OCI-LY7 (cell line): ENCODE measurements around the gene HNRNPH3. TPM values are rescaled to one million over a fixed set of nuclear protein-coding genes. Genes with fewer than 3 reads are reported as not detected.

ENCODE experiments used
- Bru-seq: library from RNA; stranded (reverse); fragments of 400-500 nt; gene quantifications from one replicate; lab custom pipeline; 2021; lab: Mats Ljungman, UMichigan
- BruChase-seq, 2 experiments: library from RNA; stranded (reverse); fragments of 400-500 nt; gene quantifications; one replicate each; lab custom pipeline; 2021; lab: Mats Ljungman, UMichigan
- BruUV-seq: library from RNA; stranded (reverse); fragments of 400-500 nt; replicated peaks from 2 replicates; lab custom pipeline; 2021; lab: Mats Ljungman, UMichigan
- CTCF ChIA-PET: fragments of 300-600 bp; sonication (Branson Sonifier 250); formaldehyde crosslinking; loops from one replicate; lab custom pipeline; 2022; ENCODE audit warnings: antibody characterized with exemption; ENCODE audit not compliant: unreplicated experiment; lab: Charles Lee
- POLR2A ChIA-PET: fragments of 300-600 bp; sonication (Branson Sonifier 250); formaldehyde crosslinking; loops from one replicate; lab custom pipeline; 2022; ENCODE audit warnings: antibody characterized with exemption; lab: Charles Lee
- DNase-seq: peaks from one replicate; pipeline ENCODE4 v3.0.0-alpha.2; 2015; ENCODE audit warnings: low spot score
- H2AFZ ChIP-seq: fragments of 200-600 bp; sonication (generic), shearing (Covaris generic); 2 replicates; pipeline ENCODE4 v1.6.1; 2014; ENCODE audit warnings: mild to moderate bottlenecking, antibody characterized with exemption, low read length, moderate library complexity
- H3K27ac ChIP-seq: fragments of 200-600 bp; sonication (generic); 2 replicates; pipeline ENCODE4 v1.5.1; 2014; ENCODE audit warnings: mixed run types, low read depth, mild to moderate bottlenecking, moderate library complexity, low read length, inconsistent platforms; ENCODE audit not compliant: poor library complexity, severe bottlenecking
- H3K36me3 ChIP-seq: fragments of 200-600 bp; sonication (generic); 2 replicates; pipeline ENCODE4 v1.6.1; 2014; ENCODE audit warnings: mild to moderate bottlenecking, antibody characterized with exemption, low read length, moderate library complexity, mixed read lengths; ENCODE audit not compliant: insufficient read depth
- H3K4me1 ChIP-seq: fragments of 200-600 bp; sonication (generic); 2 replicates; pipeline ENCODE4 v1.5.1; 2014; ENCODE audit warnings: mild to moderate bottlenecking, low read length; ENCODE audit not compliant: insufficient read depth, poor library complexity, severe bottlenecking
- H3K4me2 ChIP-seq: fragments of 200-600 bp; sonication (generic); 2 replicates; pipeline ENCODE4 v1.6.1; 2014; ENCODE audit warnings: mild to moderate bottlenecking, low read length
- H3K4me3 ChIP-seq: fragments of 200-600 bp; sonication (generic); 2 replicates; pipeline ENCODE4 v1.5.1; 2014; ENCODE audit warnings: mild to moderate bottlenecking, low read depth, low read length; ENCODE audit not compliant: poor library complexity, severe bottlenecking
- H3K79me2 ChIP-seq: fragments of 200-600 bp; sonication (generic); 2 replicates; pipeline ENCODE4 v1.6.1; 2016; ENCODE audit warnings: low read depth, mild to moderate bottlenecking, low read length, moderate library complexity, mixed read lengths; ENCODE audit not compliant: insufficient read depth
- H3K9me2 ChIP-seq: fragments of 200-600 bp; sonication (generic); 2 replicates; pipeline ENCODE4 v1.6.1; 2016; ENCODE audit warnings: mild to moderate bottlenecking, low read length, mixed read lengths; ENCODE audit not compliant: insufficient read depth
- H3K9me3 ChIP-seq: fragments of 200-600 bp; sonication (generic); 2 replicates; pipeline ENCODE4 v1.6.1; 2014; ENCODE audit warnings: mild to moderate bottlenecking, mixed run types, low read length, mixed read lengths
- H4K20me1 ChIP-seq: fragments of 200-600 bp; sonication (generic); 2 replicates; pipeline ENCODE4 v1.6.1; 2014; ENCODE audit warnings: mild to moderate bottlenecking, antibody characterized with exemption, low read length, moderate library complexity, mixed read lengths; ENCODE audit not compliant: insufficient read depth
- CTCF ChIP-seq: fragments of 200-600 bp; sonication (generic); conservative IDR thresholded peaks from 2 replicates; pipeline ENCODE4 v1.5.1; 2014; ENCODE audit warnings: mild to moderate bottlenecking, antibody characterized with exemption, low read length, moderate library complexity, mixed read lengths
- EZH2phosphoT487 ChIP-seq: fragments of 200-600 bp; sonication (generic); IDR thresholded peaks from 2 replicates; pipeline ENCODE4 v1.6.1; 2018; ENCODE audit warnings: low read depth, borderline replicate concordance, mild to moderate bottlenecking, mixed run types, antibody characterized with exemption, low read length, moderate library complexity, mixed read lengths
- intact Hi-C: fragments of 100-400 bp; cut with micrococcal nuclease; formaldehyde crosslinking; loops from one replicate; pipeline ENCODE4 v1.10.0; 2022; ENCODE audit not compliant: unreplicated experiment
- long read RNA-seq: library from polyadenylated mRNA; stranded (forward); transcript quantifications from one replicate; pipeline ENCODE4 v2.0.0, GENCODE V29; 2022
- total RNA-seq, 2 experiments: library from RNA; depleted of rRNA in 1 of 2; stranded (reverse); fragments of >200 nt in 1 of 2; shearing (Covaris generic) in 1 of 2; gene quantifications; 2 replicates each; pipeline ENCODE4 v1.2.3, GENCODE V29; 2014 to 2022

HNRNPH3 gene, protein sequence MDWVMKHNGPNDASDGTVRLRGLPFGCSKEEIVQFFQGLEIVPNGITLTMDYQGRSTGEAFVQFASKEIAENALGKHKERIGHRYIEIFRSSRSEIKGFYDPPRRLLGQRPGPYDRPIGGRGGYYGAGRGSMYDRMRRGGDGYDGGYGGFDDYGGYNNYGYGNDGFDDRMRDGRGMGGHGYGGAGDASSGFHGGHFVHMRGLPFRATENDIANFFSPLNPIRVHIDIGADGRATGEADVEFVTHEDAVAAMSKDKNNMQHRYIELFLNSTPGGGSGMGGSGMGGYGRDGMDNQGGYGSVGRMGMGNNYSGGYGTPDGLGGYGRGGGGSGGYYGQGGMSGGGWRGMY
- total RNA-seq (2014; rRNA removed; shearing (Covaris generic)) (30.8 and 69.2 TPM in 2 replicates), total RNA-seq (2022) (241 and 261 TPM in 2 replicates), Bru-seq, nascent RNA (percentile 99 among the genes with signal in this experiment), BruChase-seq, experiment 1, labeled RNA remaining after a 6-hour chase (percentile 99 among the genes with signal in this experiment), BruChase-seq, experiment 2, labeled RNA remaining after a 2-hour chase (percentile 99 among the genes with signal in this experiment)
- long read RNA-seq, transcript HNRNPH3-201 (10 exons, 2,339 nt), result major isoform, 79 of 339 reads
- long read RNA-seq, transcript HNRNPH3-208 (7 exons, 2,704 nt), result minor isoform, 7 of 339 reads
- long read RNA-seq, transcript HNRNPH3-202 (10 exons, 1,332 nt), result minor isoform, 70 of 339 reads
- long read RNA-seq, partial matches to known transcripts, result 28 of 339 reads
- long read RNA-seq, other reads (novel, unspliced or antisense), result 150 of 339 reads

- intact Hi-C loops, result loop anchor here (1.0 to 2.0 kb wide), 3 partner anchors 75 to 447 kb away; partner anchors contain the start of genes HERC4, RUFY2 and SIRT1
- H3K4me3 ChIP-seq, result peak within 1 kb of the TSS; percentile 85
- no peaks in the 10 kb centered on the region for H3K9me3 ChIP-seq
- H3K79me2 ChIP-seq, result peaks cover 52% of the 10 kb centered on the region
- no peak for TF ChIP-seq CTCF
- TF ChIP-seq EZH2phosphoT487, result no peak
- DNase-seq, result peak; percentile 99
- H3K27ac ChIP-seq, result peak within 1 kb of the TSS; percentile 89
- peak within 1 kb of the TSS; percentile 94 for H3K4me2 ChIP-seq
- TSS peak; percentile 92 for BruUV-seq
- H3K4me1 ChIP-seq, result peaks cover 65% of the 10 kb centered on the region
- CTCF ChIA-PET, result interaction anchor here (0.6 kb wide), 2 partner anchors 17 to 541 kb away, joined by 6 to 14 read pairs; no protein-coding TSS in a partner anchor
- peaks cover 45% of the 10 kb centered on the region for H3K36me3 ChIP-seq
- POLR2A ChIA-PET, result interaction anchor here (0.6 to 4.3 kb wide), 19 partner anchors 9 to 869 kb away, joined by 3 to 28 read pairs (median 3); partner anchors contain the start of gene SIRT1
- H3K9me2 ChIP-seq, result no peaks in the 10 kb centered on the region
- peak within 1 kb of the TSS; percentile 37; the same call in 1 of the 2 replicates for H2AFZ ChIP-seq
- H4K20me1 ChIP-seq, result peaks cover 36% of the 10 kb centered on the region
Measured at GRCh38 chr10:68331455-68332258, at the start of gene HNRNPH3. HNRNPH3 (plus strand) TSS chr10:68332064; CDS start chr10:68337222, 5,158 bp downstream.

DNA sequence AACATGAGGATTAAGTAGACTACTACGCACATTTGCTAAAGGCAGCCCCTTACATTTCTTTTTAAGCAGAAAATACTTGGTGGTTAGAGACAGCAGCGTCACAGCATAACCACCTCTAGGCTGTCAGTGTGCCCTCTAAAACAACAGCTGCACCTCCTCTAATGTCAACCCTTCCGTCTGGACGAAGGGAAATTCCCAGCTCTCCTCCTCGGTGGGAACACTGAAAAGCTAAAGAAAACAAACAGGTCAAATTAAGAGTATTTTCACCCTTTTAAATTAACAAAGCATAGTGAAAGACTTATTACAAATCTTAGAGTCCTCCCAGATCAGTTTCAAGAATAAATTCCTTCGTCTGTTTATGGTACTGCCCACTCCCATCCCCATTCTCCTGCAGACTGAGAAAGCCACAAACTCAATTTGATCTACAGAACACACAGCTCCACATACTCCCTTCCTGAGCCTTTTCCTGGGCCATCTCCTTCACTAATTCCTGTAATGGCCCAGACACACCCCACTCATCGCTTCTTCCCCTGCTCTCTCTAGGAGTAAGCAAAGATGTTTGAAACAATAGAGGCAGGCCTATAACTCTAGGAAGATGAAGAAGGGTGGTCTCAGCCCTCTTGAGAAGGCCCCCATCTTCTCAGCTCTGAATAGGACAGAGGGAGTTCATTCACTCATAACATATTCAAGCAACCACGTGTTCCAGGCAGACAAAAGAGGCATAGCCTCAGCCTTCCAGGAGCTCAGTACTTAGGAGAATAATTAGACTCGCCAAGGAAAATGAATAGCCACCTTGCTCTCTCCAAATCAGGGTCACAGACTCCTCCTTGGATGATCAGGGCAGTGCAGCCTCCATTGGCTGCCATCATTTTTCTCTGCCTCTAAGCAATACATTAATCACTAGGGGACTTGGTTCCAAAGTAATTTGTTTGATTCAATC lies 47.5 kb upstream of the HNRNPH3 start:
- no peaks in the 10 kb centered on the region for H3K79me2 ChIP-seq
- no peak overlapping the region for H2AFZ ChIP-seq
- no peaks in the 10 kb centered on the region for H4K20me1 ChIP-seq
- H3K9me2 ChIP-seq, result no peaks in the 10 kb centered on the region
- intact Hi-C loops, result no loop called here
- ChIA-PET POLR2A (interaction anchor here (0.6 to 1.8 kb wide), 4 partner anchors 13 to 54 kb away, joined by 3 to 6 read pairs (median 4); no protein-coding TSS in a partner anchor), CTCF (no interaction called here)
- BruUV-seq, result no TSS peak
- H3K27ac ChIP-seq, result no peak overlapping the region
- H3K4me2 ChIP-seq, result no peak overlapping the region
- no peak overlapping the region for H3K4me3 ChIP-seq
- no peaks in the 10 kb centered on the region for H3K36me3 ChIP-seq
- H3K9me3 ChIP-seq, result no peaks in the 10 kb centered on the region
- TF ChIP-seq EZH2phosphoT487, result no peak
- TF ChIP-seq CTCF, result no peak
- H3K4me1 ChIP-seq, result peaks cover 12% of the 10 kb centered on the region
- no peak for DNase-seq
